DOHH2 (cell line): ENCODE measurements around the gene LIN52.

Experiments used
- EZH2phosphoT487 ChIP-seq: fragments of 200-600 bp; sonication (generic); IDR thresholded peaks from 2 replicates; pipeline ENCODE4 v1.6.1; 2017; ENCODE audit warnings: borderline replicate concordance, mild to moderate bottlenecking, antibody characterized with exemption, low read length, moderate library complexity, mixed read lengths
- TF ChIP-seq, protein P1 (sequence below): fragments of 200-600 bp; sonication (generic); IDR thresholded peaks from one replicate; pipeline ENCODE4 v1.5.1; 2014; ENCODE audit warnings: antibody characterized with exemption, mild to moderate bottlenecking, low read depth, low read length; ENCODE audit not compliant: poor library complexity, severe bottlenecking

- TF ChIP-seq, protein P1, sequence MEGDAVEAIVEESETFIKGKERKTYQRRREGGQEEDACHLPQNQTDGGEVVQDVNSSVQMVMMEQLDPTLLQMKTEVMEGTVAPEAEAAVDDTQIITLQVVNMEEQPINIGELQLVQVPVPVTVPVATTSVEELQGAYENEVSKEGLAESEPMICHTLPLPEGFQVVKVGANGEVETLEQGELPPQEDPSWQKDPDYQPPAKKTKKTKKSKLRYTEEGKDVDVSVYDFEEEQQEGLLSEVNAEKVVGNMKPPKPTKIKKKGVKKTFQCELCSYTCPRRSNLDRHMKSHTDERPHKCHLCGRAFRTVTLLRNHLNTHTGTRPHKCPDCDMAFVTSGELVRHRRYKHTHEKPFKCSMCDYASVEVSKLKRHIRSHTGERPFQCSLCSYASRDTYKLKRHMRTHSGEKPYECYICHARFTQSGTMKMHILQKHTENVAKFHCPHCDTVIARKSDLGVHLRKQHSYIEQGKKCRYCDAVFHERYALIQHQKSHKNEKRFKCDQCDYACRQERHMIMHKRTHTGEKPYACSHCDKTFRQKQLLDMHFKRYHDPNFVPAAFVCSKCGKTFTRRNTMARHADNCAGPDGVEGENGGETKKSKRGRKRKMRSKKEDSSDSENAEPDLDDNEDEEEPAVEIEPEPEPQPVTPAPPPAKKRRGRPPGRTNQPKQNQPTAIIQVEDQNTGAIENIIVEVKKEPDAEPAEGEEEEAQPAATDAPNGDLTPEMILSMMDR = no peak
- no peak for TF ChIP-seq EZH2phosphoT487
Measured at GRCh38 chr14:74242780-74243042, 158.0 kb downstream of the LIN52 start.
